Nephron (organoid): ENCODE measurements around the gene INIP.
A peak's percentile ranks its signal among the peaks of the same experiment; 100 is the strongest.

Experiments used
- H3K27ac Mint-ChIP-seq, 3 experiments: 2 replicates each; pipeline ENCODE4 v1.8.0; 2020; ENCODE audit warnings: mixed read lengths in 3 of 3, mild to moderate bottlenecking in 2 of 3, moderate library complexity in 1 of 3
- H3K27me3 Mint-ChIP-seq: 2 replicates; pipeline ENCODE4 v1.8.0; 2021; ENCODE audit warnings: low read depth, mild to moderate bottlenecking, moderate library complexity, mixed read lengths
- H3K36me3 Mint-ChIP-seq: 2 replicates; pipeline ENCODE4 v1.8.0; 2020; ENCODE audit warnings: low read depth, mixed read lengths
- H3K4me1 Mint-ChIP-seq: 2 replicates; pipeline ENCODE4 v1.8.0; 2020; ENCODE audit warnings: mixed read lengths
- H3K4me3 Mint-ChIP-seq, 3 experiments: 2 replicates each; pipeline ENCODE4 v1.8.0; 2020; ENCODE audit warnings: mild to moderate bottlenecking in 3 of 3, mixed read lengths in 3 of 3, moderate library complexity in 2 of 3
- H3K9me3 Mint-ChIP-seq: 2 replicates; pipeline ENCODE4 v1.8.0; 2020; ENCODE audit warnings: mixed read lengths
- TF ChIP-seq, protein P1 (sequence below), 3 experiments: fragments of 200-600 bp; sonication (generic); IDR thresholded peaks; one replicate each; pipeline ENCODE4 v1.5.0; 2021; ENCODE audit warnings: antibody characterized with exemption in 3 of 3; ENCODE audit not compliant: unreplicated experiment in 3 of 3

Gene INIP

DNA sequence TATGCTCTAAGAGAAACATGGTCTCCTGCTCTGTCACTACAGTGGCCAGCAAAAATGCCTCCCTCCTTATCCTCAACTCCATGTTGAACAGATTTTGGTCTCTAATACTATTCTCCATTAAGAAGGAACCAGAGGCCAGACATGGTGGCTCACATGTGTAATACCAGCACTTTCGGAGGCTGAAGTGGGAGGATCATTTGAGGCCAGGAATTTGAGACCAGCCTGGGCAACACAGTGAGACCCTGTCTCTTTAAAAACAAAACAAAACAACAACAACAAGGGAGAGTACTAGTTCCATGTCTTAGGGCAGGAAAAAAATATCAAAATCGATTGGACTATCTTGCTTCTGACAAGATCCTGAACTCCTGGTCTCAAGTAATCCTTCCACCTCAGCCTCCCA is 14.6 kb downstream of the INIP start:
- H3K27me3 Mint-ChIP-seq = no peaks in the 10 kb centered on the region

DNA sequence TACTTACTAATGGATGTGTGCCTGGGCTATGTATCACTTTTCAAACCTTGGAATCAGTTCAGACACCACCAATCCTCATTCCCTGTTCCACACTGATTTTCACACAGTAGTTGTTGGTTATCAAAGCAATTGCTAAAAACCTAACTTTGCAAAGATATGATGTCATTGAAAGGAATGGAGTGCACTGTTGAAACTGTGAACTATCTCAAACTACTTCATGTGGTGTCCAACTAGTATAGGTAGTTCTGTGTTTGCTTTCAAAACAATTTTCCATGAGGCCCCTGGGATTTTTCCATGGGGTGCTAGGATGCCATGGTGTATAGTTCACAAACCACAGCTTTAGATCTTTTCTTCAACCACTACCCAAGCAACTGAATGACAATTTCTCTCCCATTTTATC is 17.8 kb downstream of the INIP start:
- H3K36me3 Mint-ChIP-seq = peaks cover 37% of the 10 kb centered on the region
- H3K9me3 Mint-ChIP-seq = no peaks in the 10 kb centered on the region
- TF ChIP-seq, protein P1, sequence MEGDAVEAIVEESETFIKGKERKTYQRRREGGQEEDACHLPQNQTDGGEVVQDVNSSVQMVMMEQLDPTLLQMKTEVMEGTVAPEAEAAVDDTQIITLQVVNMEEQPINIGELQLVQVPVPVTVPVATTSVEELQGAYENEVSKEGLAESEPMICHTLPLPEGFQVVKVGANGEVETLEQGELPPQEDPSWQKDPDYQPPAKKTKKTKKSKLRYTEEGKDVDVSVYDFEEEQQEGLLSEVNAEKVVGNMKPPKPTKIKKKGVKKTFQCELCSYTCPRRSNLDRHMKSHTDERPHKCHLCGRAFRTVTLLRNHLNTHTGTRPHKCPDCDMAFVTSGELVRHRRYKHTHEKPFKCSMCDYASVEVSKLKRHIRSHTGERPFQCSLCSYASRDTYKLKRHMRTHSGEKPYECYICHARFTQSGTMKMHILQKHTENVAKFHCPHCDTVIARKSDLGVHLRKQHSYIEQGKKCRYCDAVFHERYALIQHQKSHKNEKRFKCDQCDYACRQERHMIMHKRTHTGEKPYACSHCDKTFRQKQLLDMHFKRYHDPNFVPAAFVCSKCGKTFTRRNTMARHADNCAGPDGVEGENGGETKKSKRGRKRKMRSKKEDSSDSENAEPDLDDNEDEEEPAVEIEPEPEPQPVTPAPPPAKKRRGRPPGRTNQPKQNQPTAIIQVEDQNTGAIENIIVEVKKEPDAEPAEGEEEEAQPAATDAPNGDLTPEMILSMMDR (IDR thresholded peaks at IDR 0.05; ENCODE audit: unreplicated experiment in 3 of 3) = no peak
- no peaks in the 10 kb centered on the region for H3K27me3 Mint-ChIP-seq
- no peak overlapping the region for H3K27ac Mint-ChIP-seq
- H3K4me1 Mint-ChIP-seq = no peaks in the 10 kb centered on the region
- no peak overlapping the region for H3K4me3 Mint-ChIP-seq

More for the DNA sequence above, 14.6 kb downstream of the INIP start:
- Mint-ChIP-seq H3K9me3 (no peaks in the 10 kb centered on the region), H3K36me3 (peaks cover 22% of the 10 kb centered on the region), H3K27ac (no peak overlapping the region), H3K4me3 (no peak overlapping the region), H3K4me1 (peaks cover 5% of the 10 kb centered on the region)
- TF ChIP-seq, protein P1 (IDR thresholded peaks at IDR 0.05; ENCODE audit: unreplicated experiment in 3 of 3) = no peak

DNA sequence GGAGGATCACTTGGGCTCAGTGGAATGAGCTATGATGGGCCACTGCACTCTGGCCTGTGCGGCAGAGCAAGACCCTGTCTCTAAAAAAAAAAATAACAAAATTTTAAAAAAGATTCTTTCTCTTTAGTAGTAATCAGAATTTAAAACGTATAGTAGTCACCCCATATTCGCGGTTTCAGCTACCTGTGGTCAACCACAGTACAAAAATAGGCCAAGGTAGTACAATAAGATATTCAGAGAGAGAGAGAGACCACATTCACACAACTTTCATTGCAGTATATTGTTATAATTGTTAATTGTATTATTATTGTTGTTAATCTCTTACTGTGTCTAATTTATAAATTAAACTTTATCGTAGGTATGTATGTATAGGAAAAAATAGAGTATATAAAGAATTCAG is 18.7 kb downstream of the INIP start:
- no peaks in the 10 kb centered on the region for H3K9me3 Mint-ChIP-seq
- no peaks in the 10 kb centered on the region for H3K27me3 Mint-ChIP-seq
- H3K27ac Mint-ChIP-seq = no peak overlapping the region
- H3K36me3 Mint-ChIP-seq = peaks cover 39% of the 10 kb centered on the region
- H3K4me3 Mint-ChIP-seq = no peak overlapping the region
- H3K4me1 Mint-ChIP-seq = no peaks in the 10 kb centered on the region
- TF ChIP-seq, protein P1 (IDR thresholded peaks at IDR 0.05; ENCODE audit: unreplicated experiment in 3 of 3) = no peak

DNA sequence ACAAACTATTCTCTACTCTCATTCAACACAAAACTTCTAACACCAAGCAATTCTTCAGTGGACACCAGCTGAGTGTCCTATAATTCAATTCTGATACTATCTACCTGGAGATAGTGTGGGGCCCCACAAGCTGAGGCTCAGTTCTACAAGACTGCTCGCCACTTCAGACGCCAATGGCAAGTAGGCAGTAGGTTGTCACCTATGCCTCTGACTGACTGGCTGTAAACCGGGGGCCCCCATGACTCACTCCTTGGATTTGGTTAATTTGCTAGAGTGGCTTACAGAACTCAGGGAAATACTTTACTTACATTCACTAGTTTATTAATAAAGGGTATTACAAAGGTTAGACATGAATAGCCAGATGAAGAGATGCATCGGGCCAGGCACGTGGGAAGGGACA is 21.5 kb downstream of the INIP start:
- Mint-ChIP-seq H3K9me3 (no peaks in the 10 kb centered on the region), H3K4me3 (no peak overlapping the region), H3K27me3 (no peaks in the 10 kb centered on the region), H3K4me1 (no peaks in the 10 kb centered on the region), H3K36me3 (peaks cover 51% of the 10 kb centered on the region), H3K27ac (no peak overlapping the region)
- TF ChIP-seq, protein P1 (IDR thresholded peaks at IDR 0.05; ENCODE audit: unreplicated experiment in 3 of 3) = no peak

DNA sequence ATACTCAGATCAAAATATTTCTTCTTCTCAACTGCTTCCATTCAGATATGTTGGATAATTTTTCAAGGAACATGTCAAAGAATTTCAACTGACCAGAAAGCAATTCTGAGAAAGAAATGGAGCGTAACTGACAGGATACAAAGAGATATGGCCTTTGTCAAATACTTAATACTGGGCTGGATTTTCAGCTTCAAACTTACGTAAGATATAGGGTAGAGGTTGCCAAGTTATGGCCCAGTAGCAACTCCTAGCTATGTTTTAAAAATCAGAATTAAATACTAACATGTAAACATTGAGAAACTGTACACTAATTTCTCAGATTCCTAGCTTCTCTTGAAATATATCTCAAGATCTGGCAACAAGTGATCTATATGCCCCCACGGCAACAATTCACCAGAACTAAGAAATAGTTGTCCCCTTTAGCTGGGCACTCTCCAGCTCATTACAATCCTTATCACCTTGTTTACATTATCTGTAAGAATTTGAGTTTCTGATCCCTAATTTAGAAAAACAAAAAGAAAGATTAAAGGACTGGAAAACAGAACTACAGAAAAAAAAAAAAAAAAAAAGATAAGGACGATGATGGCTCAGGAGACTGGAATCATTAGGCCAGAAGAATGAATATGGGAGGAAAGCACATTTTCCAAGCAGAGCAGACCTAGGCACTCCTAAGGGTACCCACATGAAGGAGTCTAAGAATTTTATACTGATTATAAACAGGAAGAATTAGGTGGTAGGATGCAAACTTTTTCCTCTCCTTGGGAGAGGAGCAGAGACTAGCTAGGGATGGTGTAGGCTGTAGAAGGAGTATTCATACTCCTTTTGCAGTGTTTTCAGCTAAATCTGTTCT is 23.0 kb downstream of the INIP start:
- no peak overlapping the region for H3K4me3 Mint-ChIP-seq
- peaks cover 64% of the 10 kb centered on the region for H3K36me3 Mint-ChIP-seq
- H3K27ac Mint-ChIP-seq = peak overlapping the region; percentile 12 to 63 (median 62)
- H3K9me3 Mint-ChIP-seq = no peaks in the 10 kb centered on the region
- no peaks in the 10 kb centered on the region for H3K4me1 Mint-ChIP-seq
- H3K27me3 Mint-ChIP-seq = no peaks in the 10 kb centered on the region
- TF ChIP-seq, protein P1 (IDR thresholded peaks at IDR 0.05; ENCODE audit: unreplicated experiment in 3 of 3) = no peak
